Measurements from ENCODE around the gene ACKR4. TPM values are rescaled to one million over a fixed set of nuclear protein-coding genes. Genes with fewer than 3 reads are reported as not detected.
"Not testable (repeated sequence)": the region's sequence is repeated elsewhere in the genome, so short reads cannot be mapped to it uniquely, and the experiment has no call there.

The ACKR4 gene
- total RNA-seq, 2 donors from 2014 or later = not detected

DNA sequence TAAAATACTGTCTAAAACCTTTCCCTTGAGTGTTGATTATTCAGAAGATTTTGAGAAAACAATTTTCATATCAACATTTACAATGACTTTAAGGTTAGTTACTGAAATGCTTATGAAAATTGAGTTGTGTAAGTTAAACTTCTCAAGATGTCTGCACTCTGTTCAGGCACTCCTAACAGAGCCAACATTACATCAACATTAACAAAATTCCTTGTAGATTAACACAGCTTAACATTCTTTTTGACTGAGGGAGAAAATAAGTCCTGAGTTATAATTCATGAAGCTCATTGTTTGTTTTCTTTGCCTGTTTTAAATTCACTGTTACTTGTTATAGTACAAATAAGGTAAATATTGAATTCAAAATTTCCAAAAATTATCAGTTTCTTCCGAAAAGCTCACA lies 9.0 kb downstream of the ACKR4 start:
- peaks cover 2% of the 10 kb centered on the region for H3K9me3 Mint-ChIP-seq
- peaks cover 0 to 2% of the 10 kb centered on the region in 2 donors for H3K4me1 Mint-ChIP-seq (ENCODE audit: low read depth in 2 of 2)
- H3K4me3 Mint-ChIP-seq = no peak overlapping the region
- no peaks in the 10 kb centered on the region for H3K27me3 Mint-ChIP-seq
- ATAC-seq (no peak), DNase-seq (ENCODE audit: low spot score) (no peak)
- H3K36me3 Mint-ChIP-seq = peaks cover 26% of the 10 kb centered on the region
- H3K27ac Mint-ChIP-seq = no peak overlapping the region

DNA sequence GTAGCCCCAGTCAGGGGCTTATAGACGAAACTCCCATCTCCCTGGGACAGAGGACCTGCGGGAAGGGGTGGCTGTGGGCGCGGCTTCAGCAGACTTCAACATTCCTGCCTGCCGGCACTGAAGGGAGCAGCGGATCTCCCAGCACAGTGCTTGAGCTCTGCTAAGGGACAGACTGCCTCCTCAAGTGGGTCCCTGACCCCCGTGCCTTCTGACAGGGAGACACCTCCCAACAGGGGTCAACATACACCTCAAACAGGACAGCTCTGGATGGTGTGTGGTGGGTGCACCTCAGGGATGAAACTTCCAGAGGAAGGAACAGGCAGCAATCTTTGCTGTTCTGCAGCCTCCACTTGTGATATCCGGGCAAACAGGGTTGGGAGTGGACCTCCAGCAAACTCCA lies 9.6 kb downstream of the ACKR4 start:
- not testable (repeated sequence) for H3K4me1 Mint-ChIP-seq (ENCODE audit: low read depth in 2 of 2); DNase-seq (ENCODE audit: low spot score); H3K9me3 Mint-ChIP-seq; ATAC-seq; H3K4me3 Mint-ChIP-seq; H3K27me3 Mint-ChIP-seq; H3K27ac Mint-ChIP-seq
- H3K36me3 Mint-ChIP-seq = peaks cover 26% of the 10 kb centered on the region

DNA sequence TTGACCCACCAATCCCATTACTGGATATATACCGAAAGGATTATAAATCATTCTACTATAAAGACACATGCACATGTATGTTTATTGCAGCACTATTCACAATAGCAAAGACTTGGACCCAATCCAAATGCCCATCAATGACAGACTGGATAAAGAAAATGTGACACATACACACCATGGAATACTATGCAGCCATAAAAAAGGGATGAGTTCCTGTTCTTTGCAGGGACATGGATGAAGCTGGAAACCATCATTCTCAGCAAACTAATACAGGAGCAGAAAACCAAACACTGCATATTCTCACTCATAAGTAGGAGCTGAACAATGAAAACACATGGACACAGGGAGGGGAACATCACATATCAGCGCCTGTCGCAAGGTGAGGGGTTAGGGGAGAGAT lies 18.2 kb downstream of the ACKR4 start:
- DNase-seq (ENCODE audit: low spot score); H3K27ac Mint-ChIP-seq; ATAC-seq; H3K4me3 Mint-ChIP-seq; H3K27me3 Mint-ChIP-seq; H3K4me1 Mint-ChIP-seq (ENCODE audit: low read depth in 2 of 2); H3K9me3 Mint-ChIP-seq: not testable (repeated sequence)
- H3K36me3 Mint-ChIP-seq = peaks cover 15% of the 10 kb centered on the region

DNA sequence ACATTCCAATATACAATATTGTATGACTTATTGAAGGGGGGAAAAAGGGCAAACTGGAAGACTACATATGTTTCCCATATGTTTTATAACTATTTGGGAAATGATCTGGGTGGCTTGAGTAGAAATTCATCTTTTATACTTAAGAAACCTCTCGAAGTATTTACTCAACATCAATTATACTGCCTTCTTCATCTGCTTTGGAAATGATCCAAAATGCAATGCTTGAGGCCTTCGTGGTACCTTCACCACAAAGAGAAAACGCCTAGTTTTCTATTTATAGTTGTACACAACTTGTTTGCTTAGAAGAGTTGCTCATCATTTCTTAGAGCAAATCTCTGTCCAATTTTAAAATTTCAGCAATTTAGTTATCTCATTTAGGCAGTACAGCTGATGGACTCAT lies 18.8 kb downstream of the ACKR4 start:
- no peak for ATAC-seq
- DNase-seq (ENCODE audit: low spot score) = no peak
- peaks cover 0 to 2% of the 10 kb centered on the region in 2 donors for H3K4me1 Mint-ChIP-seq (ENCODE audit: low read depth in 2 of 2)
- H3K4me3 Mint-ChIP-seq = no peak overlapping the region
- no peaks in the 10 kb centered on the region for H3K27me3 Mint-ChIP-seq
- peaks cover 20% of the 10 kb centered on the region for H3K36me3 Mint-ChIP-seq
- no peak overlapping the region for H3K27ac Mint-ChIP-seq
- H3K9me3 Mint-ChIP-seq = no peaks in the 10 kb centered on the region

- DNase-seq (ENCODE audit: low spot score) = no peak
- Mint-ChIP-seq H3K4me1 (ENCODE audit: low read depth in 2 of 2) (peaks cover 0 to 2% of the 10 kb centered on the region in 2 donors), H3K4me3 (no peak overlapping the region), H3K36me3 (peaks cover 22% of the 10 kb centered on the region), H3K9me3 (no peaks in the 10 kb centered on the region), H3K27me3 (no peaks in the 10 kb centered on the region), H3K27ac (no peak overlapping the region)
- ATAC-seq = no peak
Measured at GRCh38 chr3:132616780-132617179, 19.7 kb downstream of the ACKR4 start.

DNA sequence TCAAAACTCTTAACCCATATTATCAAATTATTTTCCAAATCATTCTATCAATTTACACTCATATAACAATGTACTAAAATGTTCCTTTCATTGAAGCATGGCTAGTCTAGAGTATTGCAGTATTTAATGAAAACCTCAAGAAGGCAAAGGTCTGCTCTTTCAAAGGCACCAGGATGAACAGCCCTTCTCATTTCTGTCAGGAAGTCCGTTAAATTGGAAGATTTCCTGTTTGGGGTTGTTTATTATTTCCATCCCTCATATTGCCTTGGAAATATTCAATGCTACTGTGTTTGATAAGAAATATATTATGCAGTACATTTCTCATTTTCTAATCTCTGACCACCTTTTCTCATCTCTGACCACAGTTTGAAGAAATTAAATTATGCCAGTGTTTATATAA lies 25.1 kb downstream of the ACKR4 start:
- H3K4me1 Mint-ChIP-seq (ENCODE audit: low read depth in 2 of 2) = no peaks in the 10 kb centered on the region
- no peak overlapping the region for H3K4me3 Mint-ChIP-seq
- peaks cover 13% of the 10 kb centered on the region for H3K36me3 Mint-ChIP-seq
- ATAC-seq = no peak
- DNase-seq (ENCODE audit: low spot score) = no peak
- no peaks in the 10 kb centered on the region for H3K27me3 Mint-ChIP-seq
- no peak overlapping the region for H3K27ac Mint-ChIP-seq
- H3K9me3 Mint-ChIP-seq = no peaks in the 10 kb centered on the region

GRCh38 chr3:132622761-132623160 lies 25.7 kb downstream of the ACKR4 start:
- Mint-ChIP-seq H3K4me3 (no peak overlapping the region), H3K36me3 (peaks cover 9% of the 10 kb centered on the region), H3K27me3 (no peaks in the 10 kb centered on the region), H3K4me1 (ENCODE audit: low read depth in 2 of 2) (no peaks in the 10 kb centered on the region), H3K9me3 (no peaks in the 10 kb centered on the region), H3K27ac (no peak overlapping the region)
- no peak for DNase-seq (ENCODE audit: low spot score)
- ATAC-seq = no peak

DNA sequence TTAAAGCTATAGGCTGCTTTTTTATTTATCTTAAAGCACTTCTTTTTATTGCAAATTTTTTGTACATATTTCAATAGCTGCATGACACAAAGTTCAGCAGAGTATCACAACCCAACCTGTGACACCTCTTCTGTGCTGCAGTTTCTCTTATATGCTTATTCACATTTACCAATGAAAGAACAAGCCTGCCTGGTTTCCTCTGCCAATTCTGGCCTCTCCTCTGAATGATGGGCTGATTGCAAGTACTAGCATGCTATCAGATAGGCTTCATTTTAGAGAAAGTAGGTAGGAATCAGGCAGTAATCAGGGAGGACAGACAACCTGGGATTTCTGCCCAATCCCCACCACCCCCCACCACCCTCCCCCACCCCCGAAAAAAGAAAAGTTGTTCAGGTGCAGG lies 26.6 kb downstream of the ACKR4 start:
- no peak for DNase-seq (ENCODE audit: low spot score)
- H3K36me3 Mint-ChIP-seq = peaks cover 7% of the 10 kb centered on the region
- H3K27me3 Mint-ChIP-seq = no peaks in the 10 kb centered on the region
- no peaks in the 10 kb centered on the region for H3K4me1 Mint-ChIP-seq (ENCODE audit: low read depth in 2 of 2)
- no peak for ATAC-seq
- no peak overlapping the region for H3K27ac Mint-ChIP-seq
- H3K9me3 Mint-ChIP-seq = no peaks in the 10 kb centered on the region
- no peak overlapping the region for H3K4me3 Mint-ChIP-seq

- no peak for ATAC-seq
- DNase-seq (ENCODE audit: low spot score) = no peak
- H3K36me3 Mint-ChIP-seq = peaks cover 7% of the 10 kb centered on the region
- H3K9me3 Mint-ChIP-seq = no peaks in the 10 kb centered on the region
- no peaks in the 10 kb centered on the region for H3K27me3 Mint-ChIP-seq
- no peak overlapping the region for H3K27ac Mint-ChIP-seq
- no peak overlapping the region for H3K4me3 Mint-ChIP-seq
- no peaks in the 10 kb centered on the region for H3K4me1 Mint-ChIP-seq (ENCODE audit: low read depth in 2 of 2)
Measured at GRCh38 chr3:132624790-132625189, 27.7 kb downstream of the ACKR4 start.

DNA sequence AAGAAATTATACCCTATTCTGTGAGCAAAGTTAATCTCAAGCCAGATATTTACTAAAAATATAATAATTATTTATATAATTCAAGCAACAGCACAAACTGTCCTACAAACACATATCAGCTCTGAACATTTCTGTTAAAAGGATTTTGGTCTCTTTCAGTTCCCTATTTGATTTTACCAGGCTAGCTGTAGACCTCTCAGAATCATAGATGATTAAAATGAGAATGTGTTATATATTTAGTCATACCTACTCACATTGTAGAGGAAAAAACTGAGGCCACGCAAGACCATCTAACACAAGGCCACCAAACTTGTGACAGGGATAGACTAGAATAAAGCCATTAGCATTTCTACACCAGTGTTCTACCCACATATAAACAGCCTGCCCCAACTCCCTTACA lies 28.5 kb downstream of the ACKR4 start:
- no peaks in the 10 kb centered on the region for H3K4me1 Mint-ChIP-seq (ENCODE audit: low read depth in 2 of 2)

DNA sequence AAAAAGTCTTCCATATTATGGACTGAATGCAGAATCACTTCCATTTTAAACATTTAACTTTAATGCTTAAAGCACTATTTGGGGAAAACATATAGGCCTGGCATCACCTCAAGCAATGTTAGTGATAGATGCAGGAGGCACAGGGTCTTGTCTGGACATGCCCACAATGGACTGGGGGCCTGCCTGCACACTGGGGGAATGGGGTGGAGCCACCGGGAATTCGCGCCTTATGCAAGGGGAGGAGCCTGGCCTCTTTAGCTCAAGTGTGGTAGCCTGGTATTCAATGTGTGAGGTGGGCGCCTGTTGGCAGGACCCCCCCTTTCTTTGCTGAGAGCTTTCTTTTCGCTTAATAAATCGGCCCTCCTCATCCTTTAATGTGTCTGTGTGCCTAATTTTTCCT lies 29.9 kb downstream of the ACKR4 start:
- ATAC-seq (no peak), DNase-seq (ENCODE audit: low spot score) (no peak)
- no peaks in the 10 kb centered on the region for H3K9me3 Mint-ChIP-seq
- H3K4me1 Mint-ChIP-seq (ENCODE audit: low read depth in 2 of 2) = no peaks in the 10 kb centered on the region
- H3K36me3 Mint-ChIP-seq = no peaks in the 10 kb centered on the region
- H3K27ac Mint-ChIP-seq = no peak overlapping the region
- H3K4me3 Mint-ChIP-seq = no peak overlapping the region
- H3K27me3 Mint-ChIP-seq = no peaks in the 10 kb centered on the region

More for the DNA sequence above, 28.5 kb downstream of the ACKR4 start:
- no peaks in the 10 kb centered on the region for H3K27me3 Mint-ChIP-seq
- DNase-seq (ENCODE audit: low spot score) (no peak), ATAC-seq (no peak)
- no peak overlapping the region for H3K27ac Mint-ChIP-seq
- H3K9me3 Mint-ChIP-seq = no peaks in the 10 kb centered on the region
- H3K36me3 Mint-ChIP-seq = peaks cover 5% of the 10 kb centered on the region
- no peak overlapping the region for H3K4me3 Mint-ChIP-seq

GRCh38 chr3:132628157-132628556 lies 31.1 kb downstream of the ACKR4 start:
- Mint-ChIP-seq H3K27me3 (no peaks in the 10 kb centered on the region), H3K36me3 (no peaks in the 10 kb centered on the region), H3K4me3 (no peak overlapping the region), H3K9me3 (no peaks in the 10 kb centered on the region), H3K4me1 (ENCODE audit: low read depth in 2 of 2) (no peaks in the 10 kb centered on the region), H3K27ac (no peak overlapping the region)
- ATAC-seq (no peak), DNase-seq (ENCODE audit: low spot score) (no peak)

GRCh38 chr3:132629928-132630327 lies 32.9 kb downstream of the ACKR4 start:
- no peak for ATAC-seq
- no peak for DNase-seq (ENCODE audit: low spot score)
- Mint-ChIP-seq H3K27ac (no peak overlapping the region), H3K9me3 (no peaks in the 10 kb centered on the region), H3K4me3 (no peak overlapping the region), H3K4me1 (ENCODE audit: low read depth in 2 of 2) (no peaks in the 10 kb centered on the region), H3K27me3 (no peaks in the 10 kb centered on the region), H3K36me3 (no peaks in the 10 kb centered on the region)

GRCh38 chr3:132630612-132631011 lies 33.5 kb downstream of the ACKR4 start:
- no peaks in the 10 kb centered on the region for H3K27me3 Mint-ChIP-seq
- H3K4me1 Mint-ChIP-seq (ENCODE audit: low read depth in 2 of 2) = no peaks in the 10 kb centered on the region
- H3K4me3 Mint-ChIP-seq = no peak overlapping the region
- no peaks in the 10 kb centered on the region for H3K36me3 Mint-ChIP-seq
- no peaks in the 10 kb centered on the region for H3K9me3 Mint-ChIP-seq
- ATAC-seq (no peak), DNase-seq (ENCODE audit: low spot score) (no peak)
- H3K27ac Mint-ChIP-seq = no peak overlapping the region

GRCh38 chr3:132635052-132635451 lies 38.0 kb downstream of the ACKR4 start:
- ATAC-seq (no peak), DNase-seq (ENCODE audit: low spot score) (no peak)
- H3K4me3 Mint-ChIP-seq = no peak overlapping the region
- no peaks in the 10 kb centered on the region for H3K27me3 Mint-ChIP-seq
- no peaks in the 10 kb centered on the region for H3K4me1 Mint-ChIP-seq (ENCODE audit: low read depth in 2 of 2)
- H3K27ac Mint-ChIP-seq = no peak overlapping the region
- no peaks in the 10 kb centered on the region for H3K9me3 Mint-ChIP-seq
- H3K36me3 Mint-ChIP-seq = peaks cover 4% of the 10 kb centered on the region
